ENCODE results near the gene NIPAL3. TPM values are rescaled to one million over a fixed set of nuclear protein-coding genes. Genes with fewer than 3 reads are reported as not detected.

The NIPAL3 gene
- total RNA-seq, 1 experiment from 2014 or later: 55.8 TPM

GRCh38 chr1:24384251-24385090, 31.1 kb upstream of the NIPAL3 start:
- Mint-ChIP-seq H3K36me3 (ENCODE audit: insufficient read depth, unreplicated experiment) (no peaks in the 10 kb centered on the region), H3K9me3 (ENCODE audit: unreplicated experiment) (no peaks in the 10 kb centered on the region), H3K27me3 (ENCODE audit: insufficient read depth, unreplicated experiment) (no peaks in the 10 kb centered on the region), H3K4me1 (ENCODE audit: insufficient read depth, unreplicated experiment) (peaks cover 66% of the 10 kb centered on the region), H3K4me3 (ENCODE audit: unreplicated experiment) (no peak overlapping the region), H3K27ac (ENCODE audit: low read depth, unreplicated experiment) (peak overlapping the region; percentile 84)
- peak; percentile 85 for DNase-seq (ENCODE audit: unreplicated experiment)
- ChIA-PET CTCF (interaction anchor here (0.6 to 5.7 kb wide), 12 partner anchors 9 to 273 kb away, joined by 3 to 101 read pairs (median 4); partner anchors contain the start of gene MYOM3), POLR2A (interaction anchor here (0.8 to 3.7 kb wide), 14 partner anchors 9 to 593 kb away, joined by 3 to 19 read pairs (median 4); partner anchors contain the start of gene GRHL3)
- intact Hi-C loops (cut with micrococcal nuclease): no loop called here
- BruUV-seq (replicated peaks): no TSS peak
- TF ChIP-seq CTCF (IDR thresholded peaks at IDR 0.05; ENCODE audit: unreplicated experiment): no peak

- Mint-ChIP-seq H3K36me3 (ENCODE audit: insufficient read depth, unreplicated experiment) (peaks cover 6% of the 10 kb centered on the region), H3K27ac (ENCODE audit: low read depth, unreplicated experiment) (peak overlapping the region; percentile 84), H3K9me3 (ENCODE audit: unreplicated experiment) (no peaks in the 10 kb centered on the region), H3K4me3 (ENCODE audit: unreplicated experiment) (no peak overlapping the region), H3K4me1 (ENCODE audit: insufficient read depth, unreplicated experiment) (peaks cover 66% of the 10 kb centered on the region), H3K27me3 (ENCODE audit: insufficient read depth, unreplicated experiment) (no peaks in the 10 kb centered on the region)
- peak; percentile 53 for TF ChIP-seq CTCF (IDR thresholded peaks at IDR 0.05; ENCODE audit: unreplicated experiment)
- POLR2A ChIA-PET: interaction anchor here (0.6 to 4.1 kb wide), 13 partner anchors 24 to 235 kb away, joined by 3 to 20 read pairs (median 5); partner anchors contain the start of gene GRHL3
- BruUV-seq (replicated peaks): no TSS peak
- CTCF ChIA-PET: interaction anchor here (0.5 to 5.7 kb wide), 16 partner anchors 20 to 370 kb away, joined by 3 to 101 read pairs (median 4); partner anchors contain the start of gene MYOM3
- DNase-seq (ENCODE audit: unreplicated experiment): peak; percentile 79
- intact Hi-C loops (cut with micrococcal nuclease): no loop called here
Observed at GRCh38 chr1:24385160-24385940, 30.3 kb upstream of the NIPAL3 start.

- CTCF ChIA-PET: interaction anchor here (0.7 to 5.7 kb wide), 10 partner anchors 20 to 260 kb away, joined by 3 to 101 read pairs (median 4); no protein-coding TSS in a partner anchor
- H3K27ac Mint-ChIP-seq (ENCODE audit: low read depth, unreplicated experiment): peak overlapping the region; percentile 84
- H3K36me3 Mint-ChIP-seq (ENCODE audit: insufficient read depth, unreplicated experiment): peaks cover 14% of the 10 kb centered on the region
Observed at GRCh38 chr1:24386241-24386640, 29.4 kb upstream of the NIPAL3 start.

More at GRCh38 chr1:24386241-24386640, 29.4 kb upstream of the NIPAL3 start:
- peaks cover 63% of the 10 kb centered on the region for H3K4me1 Mint-ChIP-seq (ENCODE audit: insufficient read depth, unreplicated experiment)
- POLR2A ChIA-PET: interaction anchor here (0.6 to 4.1 kb wide), 10 partner anchors 28 to 236 kb away, joined by 3 to 20 read pairs (median 4); partner anchors contain the start of gene GRHL3
- no peak overlapping the region for H3K4me3 Mint-ChIP-seq (ENCODE audit: unreplicated experiment)
- BruUV-seq (replicated peaks): no TSS peak
- no peaks in the 10 kb centered on the region for H3K27me3 Mint-ChIP-seq (ENCODE audit: insufficient read depth, unreplicated experiment)
- TF ChIP-seq CTCF (IDR thresholded peaks at IDR 0.05; ENCODE audit: unreplicated experiment): no peak
- intact Hi-C loops (cut with micrococcal nuclease): no loop called here
- H3K9me3 Mint-ChIP-seq (ENCODE audit: unreplicated experiment): no peaks in the 10 kb centered on the region
- DNase-seq (ENCODE audit: unreplicated experiment): peak; percentile 37

All from MCF 10A (cell line).